Endothelial cell (in vitro differentiated cells): ENCODE data around the gene RPL18A. TPM values are rescaled to one million over a fixed set of nuclear protein-coding genes. Genes with fewer than 3 reads are reported as not detected.

Source experiments
- DNase-seq: peaks from one replicate; pipeline ENCODE4 v3.0.0; 2021; ENCODE audit warnings: low spot score
- H3K27ac Mint-ChIP-seq: one replicate; pipeline ENCODE4 v1.8.0; 2021; ENCODE audit warnings: mixed read lengths, inconsistent platforms; ENCODE audit not compliant: unreplicated experiment
- H3K27me3 Mint-ChIP-seq: one replicate; pipeline ENCODE4 v1.8.0; 2021; ENCODE audit warnings: mild to moderate bottlenecking, moderate library complexity, mixed read lengths, inconsistent platforms; ENCODE audit not compliant: unreplicated experiment
- H3K36me3 Mint-ChIP-seq: one replicate; pipeline ENCODE4 v1.8.0; 2021; ENCODE audit warnings: mild to moderate bottlenecking, low read depth, mixed read lengths, inconsistent platforms; ENCODE audit not compliant: unreplicated experiment
- H3K4me1 Mint-ChIP-seq: one replicate; pipeline ENCODE4 v1.8.0; 2021; ENCODE audit warnings: mild to moderate bottlenecking, mixed read lengths, inconsistent platforms; ENCODE audit not compliant: unreplicated experiment
- H3K4me3 Mint-ChIP-seq: one replicate; pipeline ENCODE4 v1.8.0; 2021; ENCODE audit warnings: mild to moderate bottlenecking, mixed read lengths, inconsistent platforms; ENCODE audit not compliant: unreplicated experiment
- H3K9me3 Mint-ChIP-seq: one replicate; pipeline ENCODE4 v1.8.0; 2021; ENCODE audit warnings: mixed read lengths, inconsistent platforms; ENCODE audit not compliant: unreplicated experiment
- total RNA-seq: library from RNA; stranded (reverse); fragmentation: NEBNext Ultra II Directional; extraction: Animal tissue kit (Norgen Biotek cat#: 25700); gene quantifications from one replicate; pipeline ENCODE4 v1.2.1, GENCODE V29; 2021; ENCODE audit not compliant: unreplicated experiment
- TF ChIP-seq, protein P1 (sequence below): fragments of 200-600 bp; sonication (generic); IDR thresholded peaks from one replicate; pipeline ENCODE4 v1.5.0; 2021; ENCODE audit warnings: antibody characterized with exemption; ENCODE audit not compliant: unreplicated experiment

The RPL18A gene
- total RNA-seq, 1 donor from 2014 or later, result 2,048 TPM

DNA sequence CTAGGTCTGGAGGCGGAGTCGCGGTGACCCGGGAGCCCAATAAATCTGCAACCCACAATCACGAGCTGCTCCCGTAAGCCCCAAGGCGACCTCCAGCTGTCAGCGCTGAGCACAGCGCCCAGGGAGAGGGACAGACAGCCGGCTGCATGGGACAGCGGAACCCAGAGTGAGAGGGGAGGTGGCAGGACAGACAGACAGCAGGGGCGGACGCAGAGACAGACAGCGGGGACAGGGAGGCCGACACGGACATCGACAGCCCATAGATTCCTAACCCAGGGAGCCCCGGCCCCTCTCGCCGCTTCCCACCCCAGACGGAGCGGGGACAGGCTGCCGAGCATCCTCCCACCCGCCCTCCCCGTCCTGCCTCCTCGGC, 12.2 kb downstream of the RPL18A start, which contains the start of gene SLC5A5:
TSS of gene SLC5A5 (plus strand) at position 68 of the 373 bp plus-strand sequence. CDS start 375 bp downstream, outside the sequence.
- Mint-ChIP-seq H3K9me3 (no peaks in the 10 kb centered on the region), H3K4me1 (no peaks in the 10 kb centered on the region), H3K27ac (no peak within 1 kb of the TSS), H3K27me3 (peaks cover 9% of the 10 kb centered on the region), H3K36me3 (no peaks in the 10 kb centered on the region), H3K4me3 (no peak within 1 kb of the TSS)
- no peak for DNase-seq
- TF ChIP-seq, protein P1, sequence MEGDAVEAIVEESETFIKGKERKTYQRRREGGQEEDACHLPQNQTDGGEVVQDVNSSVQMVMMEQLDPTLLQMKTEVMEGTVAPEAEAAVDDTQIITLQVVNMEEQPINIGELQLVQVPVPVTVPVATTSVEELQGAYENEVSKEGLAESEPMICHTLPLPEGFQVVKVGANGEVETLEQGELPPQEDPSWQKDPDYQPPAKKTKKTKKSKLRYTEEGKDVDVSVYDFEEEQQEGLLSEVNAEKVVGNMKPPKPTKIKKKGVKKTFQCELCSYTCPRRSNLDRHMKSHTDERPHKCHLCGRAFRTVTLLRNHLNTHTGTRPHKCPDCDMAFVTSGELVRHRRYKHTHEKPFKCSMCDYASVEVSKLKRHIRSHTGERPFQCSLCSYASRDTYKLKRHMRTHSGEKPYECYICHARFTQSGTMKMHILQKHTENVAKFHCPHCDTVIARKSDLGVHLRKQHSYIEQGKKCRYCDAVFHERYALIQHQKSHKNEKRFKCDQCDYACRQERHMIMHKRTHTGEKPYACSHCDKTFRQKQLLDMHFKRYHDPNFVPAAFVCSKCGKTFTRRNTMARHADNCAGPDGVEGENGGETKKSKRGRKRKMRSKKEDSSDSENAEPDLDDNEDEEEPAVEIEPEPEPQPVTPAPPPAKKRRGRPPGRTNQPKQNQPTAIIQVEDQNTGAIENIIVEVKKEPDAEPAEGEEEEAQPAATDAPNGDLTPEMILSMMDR, result no peak

DNA sequence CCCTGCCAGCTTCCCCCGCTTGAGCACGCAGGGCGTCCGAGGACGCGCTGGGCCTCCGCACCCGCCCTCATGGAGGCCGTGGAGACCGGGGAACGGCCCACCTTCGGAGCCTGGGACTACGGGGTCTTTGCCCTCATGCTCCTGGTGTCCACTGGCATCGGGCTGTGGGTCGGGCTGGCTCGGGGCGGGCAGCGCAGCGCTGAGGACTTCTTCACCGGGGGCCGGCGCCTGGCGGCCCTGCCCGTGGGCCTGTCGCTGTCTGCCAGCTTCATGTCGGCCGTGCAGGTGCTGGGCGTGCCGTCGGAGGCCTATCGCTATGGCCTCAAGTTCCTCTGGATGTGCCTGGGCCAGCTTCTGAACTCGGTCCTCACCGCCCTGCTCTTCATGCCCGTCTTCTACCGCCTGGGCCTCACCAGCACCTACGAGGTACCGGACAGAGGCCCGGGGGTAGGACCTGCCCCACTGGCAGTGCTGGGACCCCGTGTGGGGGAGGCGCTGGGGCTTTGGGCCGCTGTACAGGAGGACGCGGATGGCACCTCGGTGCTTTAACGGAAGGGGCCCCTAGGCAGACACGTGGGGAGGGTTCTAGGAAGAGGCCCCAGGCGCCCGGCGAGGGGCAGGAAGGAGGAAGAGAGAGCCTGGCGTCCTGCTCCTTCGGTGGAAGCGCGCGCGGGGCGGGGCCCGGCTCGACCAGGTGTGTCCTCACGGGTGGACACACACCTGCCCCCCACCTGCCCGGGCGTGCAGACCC, 12.7 kb downstream of the RPL18A start:
- no peaks in the 10 kb centered on the region for H3K36me3 Mint-ChIP-seq
- no peaks in the 10 kb centered on the region for H3K9me3 Mint-ChIP-seq
- DNase-seq, result no peak
- no peak overlapping the region for H3K4me3 Mint-ChIP-seq
- no peak overlapping the region for H3K27ac Mint-ChIP-seq
- H3K27me3 Mint-ChIP-seq, result peaks cover 9% of the 10 kb centered on the region
- H3K4me1 Mint-ChIP-seq, result no peaks in the 10 kb centered on the region
- TF ChIP-seq, protein P1, result no peak

DNA sequence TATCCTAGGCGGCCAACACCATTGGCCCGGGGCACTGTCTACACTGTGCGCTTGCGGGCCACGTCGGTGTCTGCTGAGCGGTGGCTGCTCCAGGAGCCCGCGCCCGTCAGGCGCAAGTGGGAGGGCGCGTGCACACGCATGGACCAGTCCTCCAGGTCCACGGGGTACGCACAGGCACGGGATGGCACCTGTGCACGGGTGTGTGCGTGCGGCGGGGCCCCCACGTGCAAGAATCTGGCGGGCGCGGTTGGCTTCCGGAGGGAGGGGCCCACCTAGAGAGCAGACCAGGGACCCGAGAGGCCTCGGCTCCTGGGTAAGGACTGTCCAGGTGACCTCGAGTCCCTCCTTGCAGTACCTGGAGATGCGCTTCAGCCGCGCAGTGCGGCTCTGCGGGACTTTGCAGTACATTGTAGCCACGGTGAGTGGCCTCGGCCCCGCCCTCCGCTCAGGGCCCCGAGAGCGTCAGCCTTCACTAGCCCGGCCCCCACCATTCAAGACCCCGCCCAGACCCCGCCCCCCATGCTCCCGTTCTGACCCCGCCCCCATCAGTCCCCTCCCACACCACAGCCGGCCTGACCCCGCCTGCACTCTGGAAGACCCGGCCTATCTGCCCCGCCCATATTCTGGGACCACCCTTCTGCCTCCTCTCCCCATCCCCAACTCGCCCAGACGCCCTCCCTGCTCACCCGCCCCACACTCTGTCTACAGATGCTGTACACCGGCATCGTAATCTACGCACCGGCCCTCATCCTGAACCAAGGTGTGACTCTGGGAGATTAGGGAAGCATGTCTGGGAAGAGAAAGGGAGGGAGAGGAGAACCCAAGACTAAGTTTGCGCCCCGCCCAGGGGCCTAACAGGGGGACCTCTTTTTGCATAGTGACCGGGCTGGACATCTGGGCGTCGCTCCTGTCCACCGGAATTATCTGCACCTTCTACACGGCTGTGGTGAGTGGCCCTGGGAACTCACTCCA, 14.4 kb downstream of the RPL18A start:
- TF ChIP-seq, protein P1, result no peak

DNA sequence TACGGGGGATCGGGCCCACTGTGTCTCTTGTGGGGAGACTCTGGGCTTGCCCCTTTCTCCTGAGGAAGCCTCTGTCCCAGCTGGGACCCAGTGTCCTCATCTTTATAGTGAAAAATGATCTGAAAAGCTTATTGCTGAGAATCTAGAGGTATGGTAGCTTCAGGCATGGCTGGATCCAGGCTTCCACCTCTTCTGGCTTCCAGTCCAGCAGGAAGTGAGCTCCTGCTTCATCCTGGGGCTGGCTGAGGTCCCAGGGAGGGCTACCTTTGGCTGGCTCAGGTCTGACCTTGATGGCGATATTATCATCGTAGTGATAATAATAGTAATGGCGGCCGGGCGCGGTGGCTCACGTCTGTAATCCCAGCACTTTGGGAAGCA, 15.0 kb downstream of the RPL18A start:
- TF ChIP-seq, protein P1, result no peak
- Mint-ChIP-seq H3K27ac (no peak overlapping the region), H3K36me3 (no peaks in the 10 kb centered on the region), H3K27me3 (peaks cover 4% of the 10 kb centered on the region), H3K4me1 (no peaks in the 10 kb centered on the region), H3K4me3 (no peak overlapping the region), H3K9me3 (no peaks in the 10 kb centered on the region)
- DNase-seq, result no peak

More for the DNA sequence above, 14.4 kb downstream of the RPL18A start:
- Mint-ChIP-seq H3K27me3 (peaks cover 3% of the 10 kb centered on the region), H3K4me3 (no peak overlapping the region), H3K4me1 (no peaks in the 10 kb centered on the region), H3K27ac (no peak overlapping the region), H3K36me3 (no peaks in the 10 kb centered on the region), H3K9me3 (no peaks in the 10 kb centered on the region)
- peak; percentile 57 for DNase-seq
